ENCODE measurements around the gene UNC80. TPM values are rescaled to one million over a fixed set of nuclear protein-coding genes. Genes with fewer than 3 reads are reported as not detected.
A peak's percentile ranks its signal among the peaks of the same experiment; 100 is the strongest.

Gene UNC80
- total RNA-seq, 1 donor: not detected

GRCh38 chr2:209943776-209944175 is 172.1 kb downstream of the UNC80 start:
- H3K4me3 ChIP-seq (ENCODE audit: low read depth, low read length): no peak overlapping the region
- DNase-seq (ENCODE audit: low read depth): no peak
- TF ChIP-seq CTCF (IDR thresholded peaks at IDR 0.05; ENCODE audit: insufficient read depth, low read length): no peak

- H3K4me3 ChIP-seq (ENCODE audit: low read depth, low read length): no peak overlapping the region
- peak; percentile 22 for DNase-seq (ENCODE audit: low read depth)
- TF ChIP-seq CTCF (IDR thresholded peaks at IDR 0.05; ENCODE audit: insufficient read depth, low read length): no peak
Measured at GRCh38 chr2:209946539-209946938, 174.9 kb downstream of the UNC80 start.

GRCh38 chr2:209956271-209956670 is 184.6 kb downstream of the UNC80 start:
- no peak for TF ChIP-seq CTCF (IDR thresholded peaks at IDR 0.05; ENCODE audit: insufficient read depth, low read length)
- DNase-seq (ENCODE audit: low read depth): no peak
- H3K4me3 ChIP-seq (ENCODE audit: low read depth, low read length): no peak overlapping the region

GRCh38 chr2:209958016-209958415 is 186.4 kb downstream of the UNC80 start:
- DNase-seq (ENCODE audit: low read depth): no peak
- TF ChIP-seq CTCF (IDR thresholded peaks at IDR 0.05; ENCODE audit: insufficient read depth, low read length): no peak
- H3K4me3 ChIP-seq (ENCODE audit: low read depth, low read length): no peak overlapping the region

GRCh38 chr2:209960045-209960444 is 188.4 kb downstream of the UNC80 start:
- no peak for DNase-seq (ENCODE audit: low read depth)
- no peak overlapping the region for H3K4me3 ChIP-seq (ENCODE audit: low read depth, low read length)
- TF ChIP-seq CTCF (IDR thresholded peaks at IDR 0.05; ENCODE audit: insufficient read depth, low read length): no peak

GRCh38 chr2:209960676-209961630 is 189.3 kb downstream of the UNC80 start:
- TF ChIP-seq CTCF (IDR thresholded peaks at IDR 0.05; ENCODE audit: insufficient read depth, low read length): peak; percentile 72
- no peak overlapping the region for H3K4me3 ChIP-seq (ENCODE audit: low read depth, low read length)
- DNase-seq (ENCODE audit: low read depth): peak; percentile 58

Measured in fibroblast of the aortic adventitia (primary cell).